A549 (cell line): ENCODE results near the gene CILP.

Experiments
- BHLHE40 ChIP-seq: IDR thresholded peaks from 2 replicates; pipeline ENCODE4 v1.6.1; 2012; ENCODE audit warnings: low read depth, low read length, inconsistent platforms
- EHF ChIP-seq: fragments of 250-450 bp; sonication (Bioruptor Pico); IDR thresholded peaks from 2 replicates; pipeline ENCODE4 v1.5.0; 2020; ENCODE audit warnings: mild to moderate bottlenecking
- EP300 ChIP-seq, 2 experiments: fragments of >200 bp; sonication (Bioruptor Twin); formaldehyde crosslinking; IDR thresholded peaks; 2 replicates in 1 of 2; 3 replicates in 1 of 2; pipeline ENCODE4 v1.6.1; 2016 to 2017
- MAX ChIP-seq: IDR thresholded peaks from 2 replicates; pipeline ENCODE4 v1.6.1; 2012
- NPAS2 ChIP-seq: fragments of 250-450 bp; sonication (Bioruptor Pico); IDR thresholded peaks from 2 replicates; pipeline ENCODE4 v1.8.0; 2022; ENCODE audit warnings: mild to moderate bottlenecking, moderate library complexity, borderline replicate concordance
- NR3C1 ChIP-seq: fragments of >200 bp; sonication (Bioruptor Twin); formaldehyde crosslinking; IDR thresholded peaks from 3 replicates; pipeline ENCODE4 v1.6.1; 2017
- PBX3 ChIP-seq: IDR thresholded peaks from 2 replicates; pipeline ENCODE4 v1.6.1; 2012
- PHF8 ChIP-seq: fragments of 200-600 bp; sonication (generic); IDR thresholded peaks from 2 replicates; pipeline ENCODE4 v1.6.1; 2016; ENCODE audit warnings: low read depth, mild to moderate bottlenecking, antibody characterized with exemption, moderate library complexity, borderline replicate concordance
- POLR2A ChIP-seq: IDR thresholded peaks from 2 replicates; pipeline ENCODE4 v1.6.1; 2012; ENCODE audit warnings: mild to moderate bottlenecking, low read length
- RAD21 ChIP-seq, 2 experiments: fragments of >200 bp in 1 of 2; sonication (Bioruptor Twin) in 1 of 2; formaldehyde crosslinking in 1 of 2; IDR thresholded peaks in 1 of 2; conservative IDR thresholded peaks in 1 of 2; 2 replicates in 1 of 2; 3 replicates in 1 of 2; pipeline ENCODE4 v1.6.1; 2012 to 2018; ENCODE audit warnings: inconsistent platforms in 1 of 2
- RFX5 ChIP-seq: fragments of 450-650 bp; IDR thresholded peaks from 2 replicates; pipeline ENCODE4 v1.7.1; 2014; ENCODE audit warnings: antibody characterized with exemption, mild to moderate bottlenecking, moderate library complexity
- TF ChIP-seq, protein P1 (sequence below): fragments of >200 bp; sonication (Bioruptor Twin); formaldehyde crosslinking; IDR thresholded peaks from 3 replicates; pipeline ENCODE4 v1.5.1; 2016
- TF ChIP-seq, protein P2 (sequence below): fragments of 250-450 bp; sonication (Bioruptor Pico); IDR thresholded peaks from 2 replicates; pipeline ENCODE4 v1.5.0; 2021; ENCODE audit warnings: mild to moderate bottlenecking, moderate library complexity, borderline replicate concordance

- TF ChIP-seq MAX (no peak), NPAS2 (no peak), EHF (CRISPR knock-in tag) (no peak), POLR2A (no peak), RFX5 (no peak), PHF8 (no peak), BHLHE40 (no peak), NR3C1 (no peak), EP300 (IDR thresholded peaks at IDR 0.05) (no peak), RAD21 (conservative IDR thresholded peaks at IDR 0.05 in 1 of 2, IDR thresholded peaks at IDR 0.05 in 1 of 2) (no peak), PBX3 (no peak)
- TF ChIP-seq, protein P1, sequence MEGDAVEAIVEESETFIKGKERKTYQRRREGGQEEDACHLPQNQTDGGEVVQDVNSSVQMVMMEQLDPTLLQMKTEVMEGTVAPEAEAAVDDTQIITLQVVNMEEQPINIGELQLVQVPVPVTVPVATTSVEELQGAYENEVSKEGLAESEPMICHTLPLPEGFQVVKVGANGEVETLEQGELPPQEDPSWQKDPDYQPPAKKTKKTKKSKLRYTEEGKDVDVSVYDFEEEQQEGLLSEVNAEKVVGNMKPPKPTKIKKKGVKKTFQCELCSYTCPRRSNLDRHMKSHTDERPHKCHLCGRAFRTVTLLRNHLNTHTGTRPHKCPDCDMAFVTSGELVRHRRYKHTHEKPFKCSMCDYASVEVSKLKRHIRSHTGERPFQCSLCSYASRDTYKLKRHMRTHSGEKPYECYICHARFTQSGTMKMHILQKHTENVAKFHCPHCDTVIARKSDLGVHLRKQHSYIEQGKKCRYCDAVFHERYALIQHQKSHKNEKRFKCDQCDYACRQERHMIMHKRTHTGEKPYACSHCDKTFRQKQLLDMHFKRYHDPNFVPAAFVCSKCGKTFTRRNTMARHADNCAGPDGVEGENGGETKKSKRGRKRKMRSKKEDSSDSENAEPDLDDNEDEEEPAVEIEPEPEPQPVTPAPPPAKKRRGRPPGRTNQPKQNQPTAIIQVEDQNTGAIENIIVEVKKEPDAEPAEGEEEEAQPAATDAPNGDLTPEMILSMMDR, result no peak
- TF ChIP-seq, protein P2, sequence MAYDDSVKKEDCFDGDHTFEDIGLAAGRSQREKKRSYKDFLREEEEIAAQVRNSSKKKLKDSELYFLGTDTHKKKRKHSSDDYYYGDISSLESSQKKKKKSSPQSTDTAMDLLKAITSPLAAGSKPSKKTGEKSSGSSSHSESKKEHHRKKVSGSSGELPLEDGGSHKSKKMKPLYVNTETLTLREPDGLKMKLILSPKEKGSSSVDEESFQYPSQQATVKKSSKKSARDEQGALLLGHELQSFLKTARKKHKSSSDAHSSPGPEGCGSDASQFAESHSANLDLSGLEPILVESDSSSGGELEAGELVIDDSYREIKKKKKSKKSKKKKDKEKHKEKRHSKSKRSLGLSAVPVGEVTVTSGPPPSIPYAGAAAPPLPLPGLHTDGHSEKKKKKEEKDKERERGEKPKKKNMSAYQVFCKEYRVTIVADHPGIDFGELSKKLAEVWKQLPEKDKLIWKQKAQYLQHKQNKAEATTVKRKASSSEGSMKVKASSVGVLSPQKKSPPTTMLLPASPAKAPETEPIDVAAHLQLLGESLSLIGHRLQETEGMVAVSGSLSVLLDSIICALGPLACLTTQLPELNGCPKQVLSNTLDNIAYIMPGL (CRISPR knock-in tag), result no peak
These were observed 35.8 kb downstream of the CILP start for GRCh38 chr15:65175511-65175910.
